ENCODE data around the gene RRP12.
"Not testable (repeated sequence)": the region's sequence is repeated elsewhere in the genome, so short reads cannot be mapped to it uniquely, and the experiment has no call there.

Gene RRP12

GRCh38 chr10:97356918-97357317 lies 44.2 kb downstream of the RRP12 start:
- DNase-seq, result no peak
- H3K27me3 ChIP-seq (replicated peaks; ENCODE audit: control insufficient read depth, insufficient read depth, low read length, poor library complexity, severe bottlenecking), result no peaks in the 10 kb centered on the region
- H3K36me3 ChIP-seq (ENCODE audit: control insufficient read depth, insufficient read depth, low read length), result peaks cover 21% of the 10 kb centered on the region
- H3K4me1 ChIP-seq (ENCODE audit: control insufficient read depth, insufficient read depth, low read length, poor library complexity, severe bottlenecking), result no peaks in the 10 kb centered on the region
- no peak overlapping the region for H3K4me3 ChIP-seq (ENCODE audit: insufficient read depth, low read depth, low read length, poor library complexity, severe bottlenecking)
- no peaks in the 10 kb centered on the region for H3K9me3 ChIP-seq (ENCODE audit: control insufficient read depth, low read length)
- H3K27ac ChIP-seq (ENCODE audit: insufficient read depth, low read length, poor library complexity, severe bottlenecking), result no peak overlapping the region

GRCh38 chr10:97356318-97356914 lies 44.7 kb downstream of the RRP12 start:
- Histone ChIP-seq H3K4me3 (ENCODE audit: insufficient read depth, low read depth, low read length, poor library complexity, severe bottlenecking) (no peak overlapping the region), H3K4me1 (ENCODE audit: control insufficient read depth, insufficient read depth, low read length, poor library complexity, severe bottlenecking) (no peaks in the 10 kb centered on the region), H3K36me3 (ENCODE audit: control insufficient read depth, insufficient read depth, low read length) (peaks cover 21% of the 10 kb centered on the region), H3K27me3 (replicated peaks; ENCODE audit: control insufficient read depth, insufficient read depth, low read length, poor library complexity, severe bottlenecking) (no peaks in the 10 kb centered on the region), H3K27ac (ENCODE audit: insufficient read depth, low read length, poor library complexity, severe bottlenecking) (no peak overlapping the region), H3K9me3 (ENCODE audit: control insufficient read depth, low read length) (no peaks in the 10 kb centered on the region)
- DNase-seq, result no peak

- H3K9me3 ChIP-seq (ENCODE audit: control insufficient read depth, low read length), result no peaks in the 10 kb centered on the region
- no peaks in the 10 kb centered on the region for H3K4me1 ChIP-seq (ENCODE audit: control insufficient read depth, insufficient read depth, low read length, poor library complexity, severe bottlenecking)
- H3K36me3 ChIP-seq (ENCODE audit: control insufficient read depth, insufficient read depth, low read length), result peaks cover 21% of the 10 kb centered on the region
- H3K27me3 ChIP-seq (replicated peaks; ENCODE audit: control insufficient read depth, insufficient read depth, low read length, poor library complexity, severe bottlenecking), result no peaks in the 10 kb centered on the region
- DNase-seq, result no peak
- no peak overlapping the region for H3K4me3 ChIP-seq (ENCODE audit: insufficient read depth, low read depth, low read length, poor library complexity, severe bottlenecking)
- H3K27ac ChIP-seq (ENCODE audit: insufficient read depth, low read length, poor library complexity, severe bottlenecking), result no peak overlapping the region
These were observed 45.6 kb downstream of the RRP12 start for GRCh38 chr10:97355571-97355975.

GRCh38 chr10:97353945-97354344 lies 47.2 kb downstream of the RRP12 start:
- no peak for DNase-seq
- peaks cover 16% of the 10 kb centered on the region for H3K36me3 ChIP-seq (ENCODE audit: control insufficient read depth, insufficient read depth, low read length)
- H3K27me3 ChIP-seq (replicated peaks; ENCODE audit: control insufficient read depth, insufficient read depth, low read length, poor library complexity, severe bottlenecking), result no peaks in the 10 kb centered on the region
- H3K4me3 ChIP-seq (ENCODE audit: insufficient read depth, low read depth, low read length, poor library complexity, severe bottlenecking), result no peak overlapping the region
- no peak overlapping the region for H3K27ac ChIP-seq (ENCODE audit: insufficient read depth, low read length, poor library complexity, severe bottlenecking)
- H3K9me3 ChIP-seq (ENCODE audit: control insufficient read depth, low read length), result no peaks in the 10 kb centered on the region
- H3K4me1 ChIP-seq (ENCODE audit: control insufficient read depth, insufficient read depth, low read length, poor library complexity, severe bottlenecking), result no peaks in the 10 kb centered on the region

- no peaks in the 10 kb centered on the region for H3K4me1 ChIP-seq (ENCODE audit: control insufficient read depth, insufficient read depth, low read length, poor library complexity, severe bottlenecking)
- no peak for DNase-seq
- no peaks in the 10 kb centered on the region for H3K9me3 ChIP-seq (ENCODE audit: control insufficient read depth, low read length)
- no peak overlapping the region for H3K4me3 ChIP-seq (ENCODE audit: insufficient read depth, low read depth, low read length, poor library complexity, severe bottlenecking)
- H3K36me3 ChIP-seq (ENCODE audit: control insufficient read depth, insufficient read depth, low read length), result no peaks in the 10 kb centered on the region
- H3K27ac ChIP-seq (ENCODE audit: insufficient read depth, low read length, poor library complexity, severe bottlenecking), result no peak overlapping the region
- no peaks in the 10 kb centered on the region for H3K27me3 ChIP-seq (replicated peaks; ENCODE audit: control insufficient read depth, insufficient read depth, low read length, poor library complexity, severe bottlenecking)
These were observed 51.2 kb downstream of the RRP12 start for GRCh38 chr10:97349752-97350513.

GRCh38 chr10:97347317-97347716 lies 53.8 kb downstream of the RRP12 start:
- no peaks in the 10 kb centered on the region for H3K9me3 ChIP-seq (ENCODE audit: control insufficient read depth, low read length)
- H3K27me3 ChIP-seq (replicated peaks; ENCODE audit: control insufficient read depth, insufficient read depth, low read length, poor library complexity, severe bottlenecking), result no peaks in the 10 kb centered on the region
- no peak for DNase-seq
- H3K27ac ChIP-seq (ENCODE audit: insufficient read depth, low read length, poor library complexity, severe bottlenecking), result no peak overlapping the region
- H3K4me1 ChIP-seq (ENCODE audit: control insufficient read depth, insufficient read depth, low read length, poor library complexity, severe bottlenecking), result no peaks in the 10 kb centered on the region
- no peak overlapping the region for H3K4me3 ChIP-seq (ENCODE audit: insufficient read depth, low read depth, low read length, poor library complexity, severe bottlenecking)
- no peaks in the 10 kb centered on the region for H3K36me3 ChIP-seq (ENCODE audit: control insufficient read depth, insufficient read depth, low read length)

GRCh38 chr10:97343664-97344063 lies 57.5 kb downstream of the RRP12 start:
- not testable (repeated sequence) for H3K27ac ChIP-seq (ENCODE audit: insufficient read depth, low read length, poor library complexity, severe bottlenecking); H3K27me3 ChIP-seq (replicated peaks; ENCODE audit: control insufficient read depth, insufficient read depth, low read length, poor library complexity, severe bottlenecking); H3K36me3 ChIP-seq (ENCODE audit: control insufficient read depth, insufficient read depth, low read length); H3K4me1 ChIP-seq (ENCODE audit: control insufficient read depth, insufficient read depth, low read length, poor library complexity, severe bottlenecking); H3K9me3 ChIP-seq (ENCODE audit: control insufficient read depth, low read length); H3K4me3 ChIP-seq (ENCODE audit: insufficient read depth, low read depth, low read length, poor library complexity, severe bottlenecking); DNase-seq

- Histone ChIP-seq H3K27ac (ENCODE audit: insufficient read depth, low read length, poor library complexity, severe bottlenecking) (no peak overlapping the region), H3K9me3 (ENCODE audit: control insufficient read depth, low read length) (no peaks in the 10 kb centered on the region), H3K36me3 (ENCODE audit: control insufficient read depth, insufficient read depth, low read length) (no peaks in the 10 kb centered on the region), H3K27me3 (replicated peaks; ENCODE audit: control insufficient read depth, insufficient read depth, low read length, poor library complexity, severe bottlenecking) (no peaks in the 10 kb centered on the region), H3K4me1 (ENCODE audit: control insufficient read depth, insufficient read depth, low read length, poor library complexity, severe bottlenecking) (no peaks in the 10 kb centered on the region), H3K4me3 (ENCODE audit: insufficient read depth, low read depth, low read length, poor library complexity, severe bottlenecking) (no peak overlapping the region)
- DNase-seq, result no peak
These were observed 59.7 kb downstream of the RRP12 start for GRCh38 chr10:97341416-97341815.

GRCh38 chr10:97338041-97338440 lies 63.1 kb downstream of the RRP12 start:
- Histone ChIP-seq H3K4me1 (ENCODE audit: control insufficient read depth, insufficient read depth, low read length, poor library complexity, severe bottlenecking) (peaks cover 9% of the 10 kb centered on the region), H3K27me3 (replicated peaks; ENCODE audit: control insufficient read depth, insufficient read depth, low read length, poor library complexity, severe bottlenecking) (no peaks in the 10 kb centered on the region), H3K36me3 (ENCODE audit: control insufficient read depth, insufficient read depth, low read length) (no peaks in the 10 kb centered on the region), H3K9me3 (ENCODE audit: control insufficient read depth, low read length) (no peaks in the 10 kb centered on the region), H3K27ac (ENCODE audit: insufficient read depth, low read length, poor library complexity, severe bottlenecking) (no peak overlapping the region), H3K4me3 (ENCODE audit: insufficient read depth, low read depth, low read length, poor library complexity, severe bottlenecking) (no peak overlapping the region)
- DNase-seq, result no peak

- no peak for DNase-seq
- Histone ChIP-seq H3K4me3 (ENCODE audit: insufficient read depth, low read depth, low read length, poor library complexity, severe bottlenecking) (no peak overlapping the region), H3K27ac (ENCODE audit: insufficient read depth, low read length, poor library complexity, severe bottlenecking) (no peak overlapping the region), H3K36me3 (ENCODE audit: control insufficient read depth, insufficient read depth, low read length) (no peaks in the 10 kb centered on the region), H3K27me3 (replicated peaks; ENCODE audit: control insufficient read depth, insufficient read depth, low read length, poor library complexity, severe bottlenecking) (no peaks in the 10 kb centered on the region), H3K9me3 (ENCODE audit: control insufficient read depth, low read length) (no peaks in the 10 kb centered on the region), H3K4me1 (ENCODE audit: control insufficient read depth, insufficient read depth, low read length, poor library complexity, severe bottlenecking) (peaks cover 17% of the 10 kb centered on the region)
These were observed 64.0 kb downstream of the RRP12 start for GRCh38 chr10:97336942-97337831.
